Peyer's patch (tissue), 4 donors: ENCODE data around the gene POU3F3.

Experiments used
- POLR2A ChIP-seq, 2 donors: fragments of 450-650 bp; IDR thresholded peaks; one replicate each; pipeline ENCODE4 v1.5.1; 2017; ENCODE audit warnings: antibody characterized with exemption in 2 of 2, mild to moderate bottlenecking in 2 of 2, moderate library complexity in 2 of 2
- TF ChIP-seq, protein P1 (sequence below), 6 experiments: fragments of 450-650 bp in 4 of 6; fragments of 200-600 bp in 2 of 6; sonication (generic) in 1 of 6; IDR thresholded peaks; one replicate each; pipeline ENCODE4 v1.5.1; 2017 to 2019; ENCODE audit warnings: antibody characterized with exemption in 6 of 6, mild to moderate bottlenecking in 3 of 6, moderate library complexity in 1 of 6

DNA sequence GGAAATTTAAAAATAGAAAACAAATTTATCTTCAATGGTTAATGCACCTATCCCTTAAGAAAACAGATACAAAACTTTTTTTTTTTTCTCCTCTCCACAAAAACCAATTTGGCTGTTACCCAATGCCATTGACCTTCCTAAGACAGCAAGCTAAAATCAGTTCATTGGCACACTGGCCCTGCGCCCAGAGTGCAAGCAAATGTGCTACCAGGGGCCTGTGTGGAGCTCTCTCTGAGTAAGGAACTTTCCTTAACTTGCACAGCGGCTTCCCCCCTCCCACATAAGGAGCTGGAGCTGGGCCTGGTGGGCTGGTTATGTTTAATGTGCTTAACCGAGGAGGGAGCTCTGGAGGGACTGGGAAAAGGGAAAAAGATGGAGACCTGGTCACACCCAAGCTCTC is 17.6 kb upstream of the POU3F3 start:
- TF ChIP-seq, protein P1, sequence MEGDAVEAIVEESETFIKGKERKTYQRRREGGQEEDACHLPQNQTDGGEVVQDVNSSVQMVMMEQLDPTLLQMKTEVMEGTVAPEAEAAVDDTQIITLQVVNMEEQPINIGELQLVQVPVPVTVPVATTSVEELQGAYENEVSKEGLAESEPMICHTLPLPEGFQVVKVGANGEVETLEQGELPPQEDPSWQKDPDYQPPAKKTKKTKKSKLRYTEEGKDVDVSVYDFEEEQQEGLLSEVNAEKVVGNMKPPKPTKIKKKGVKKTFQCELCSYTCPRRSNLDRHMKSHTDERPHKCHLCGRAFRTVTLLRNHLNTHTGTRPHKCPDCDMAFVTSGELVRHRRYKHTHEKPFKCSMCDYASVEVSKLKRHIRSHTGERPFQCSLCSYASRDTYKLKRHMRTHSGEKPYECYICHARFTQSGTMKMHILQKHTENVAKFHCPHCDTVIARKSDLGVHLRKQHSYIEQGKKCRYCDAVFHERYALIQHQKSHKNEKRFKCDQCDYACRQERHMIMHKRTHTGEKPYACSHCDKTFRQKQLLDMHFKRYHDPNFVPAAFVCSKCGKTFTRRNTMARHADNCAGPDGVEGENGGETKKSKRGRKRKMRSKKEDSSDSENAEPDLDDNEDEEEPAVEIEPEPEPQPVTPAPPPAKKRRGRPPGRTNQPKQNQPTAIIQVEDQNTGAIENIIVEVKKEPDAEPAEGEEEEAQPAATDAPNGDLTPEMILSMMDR (IDR thresholded peaks at IDR 0.05) = no peak
- no peak for TF ChIP-seq POLR2A (IDR thresholded peaks at IDR 0.05)
